ENCODE measurements around the gene ZNF273. TPM values are rescaled to one million over a fixed set of nuclear protein-coding genes. Genes with fewer than 3 reads are reported as not detected.
"Not testable (repeated sequence)": the region's sequence is repeated elsewhere in the genome, so short reads cannot be mapped to it uniquely, and the experiment has no call there.

Gene ZNF273
- total RNA-seq, 4 donors from 2014 or later = 3.0 to 19.8 (median 13.2) TPM

- H3K4me3 ChIP-seq = no peak overlapping the region
- peaks cover 0 to 11% (median 4%) of the 10 kb centered on the region in 4 donors for H3K9me3 ChIP-seq
- H3K27ac ChIP-seq = no peak overlapping the region
- no peaks in the 10 kb centered on the region for H3K4me1 ChIP-seq
- H3K36me3 ChIP-seq = no peaks in the 10 kb centered on the region
- H3K27me3 ChIP-seq = no peaks in the 10 kb centered on the region
- TF ChIP-seq CTCF (IDR thresholded peaks at IDR 0.05) (no peak), EP300 (IDR thresholded peaks at IDR 0.05) (no peak), POLR2A (IDR thresholded peaks at IDR 0.05) (no peak)
- 81 to 92% methylated on average over 1 of the region's 1 CpG for WGBS, 2 donors
- DNase-seq (ENCODE audit: low spot score in 2 of 2) = no peak
These were observed 35.5 kb downstream of the ZNF273 start for GRCh38 chr7:64938540-64938939.

- not testable (repeated sequence) for H3K4me1 ChIP-seq; H3K9me3 ChIP-seq; H3K4me3 ChIP-seq; H3K36me3 ChIP-seq; DNase-seq (ENCODE audit: low spot score in 2 of 2); H3K27me3 ChIP-seq; H3K27ac ChIP-seq
- WGBS, 2 donors = 94 to 97% methylated on average over 6 of the region's 6 CpGs
These were observed 36.9 kb downstream of the ZNF273 start for GRCh38 chr7:64940021-64940420.

- not testable (repeated sequence) for H3K9me3 ChIP-seq; H3K36me3 ChIP-seq; DNase-seq (ENCODE audit: low spot score in 2 of 2); H3K4me3 ChIP-seq; H3K27ac ChIP-seq
- peaks cover 0 to 36% of the 10 kb centered on the region in 2 donors for H3K27me3 ChIP-seq
- WGBS, 2 donors = 83 to 86% methylated on average over 5 of the region's 5 CpGs
- H3K4me1 ChIP-seq = peaks cover 0 to 12% (median 9%) of the 10 kb centered on the region in 4 donors
These were observed 41.8 kb downstream of the ZNF273 start for GRCh38 chr7:64944667-64945502.

- TF ChIP-seq EP300 (IDR thresholded peaks at IDR 0.05) (no peak), POLR2A (IDR thresholded peaks at IDR 0.05) (no peak), CTCF (IDR thresholded peaks at IDR 0.05) (no peak)
- DNase-seq (ENCODE audit: low spot score in 2 of 2) = no peak
- Histone ChIP-seq H3K27me3 (peaks cover 0 to 36% of the 10 kb centered on the region in 2 donors), H3K4me1 (peaks cover 0 to 12% (median 9%) of the 10 kb centered on the region in 4 donors), H3K4me3 (no peak overlapping the region), H3K27ac (no peak overlapping the region), H3K36me3 (no peaks in the 10 kb centered on the region), H3K9me3 (no peaks in the 10 kb centered on the region)
- 47 to 50% methylated on average over 2 of the region's 2 CpGs for WGBS, 2 donors
These were observed 42.6 kb downstream of the ZNF273 start for GRCh38 chr7:64945503-64946175.

GRCh38 chr7:64946772-64947171 is 43.7 kb downstream of the ZNF273 start:
- 39% methylated on average over 5 of the region's 5 CpGs for WGBS, 2 donors
- TF ChIP-seq EP300 (IDR thresholded peaks at IDR 0.05) = no peak
- no peak for TF ChIP-seq POLR2A (IDR thresholded peaks at IDR 0.05)
- TF ChIP-seq CTCF (IDR thresholded peaks at IDR 0.05) = no peak
- Histone ChIP-seq H3K36me3 (no peaks in the 10 kb centered on the region), H3K27me3 (peaks cover 0 to 36% of the 10 kb centered on the region in 2 donors), H3K4me3 (no peak overlapping the region), H3K4me1 (peaks cover 0 to 16% (median 9%) of the 10 kb centered on the region in 4 donors), H3K27ac (no peak overlapping the region), H3K9me3 (no peaks in the 10 kb centered on the region)
- DNase-seq (ENCODE audit: low spot score in 2 of 2) = no peak
